Measurements from ENCODE around the gene OLFML2B. TPM values are rescaled to one million over a fixed set of nuclear protein-coding genes. Genes with fewer than 3 reads are reported as not detected.

The OLFML2B gene
- total RNA-seq, 1 donor from 2014 or later = 1.8 TPM

DNA sequence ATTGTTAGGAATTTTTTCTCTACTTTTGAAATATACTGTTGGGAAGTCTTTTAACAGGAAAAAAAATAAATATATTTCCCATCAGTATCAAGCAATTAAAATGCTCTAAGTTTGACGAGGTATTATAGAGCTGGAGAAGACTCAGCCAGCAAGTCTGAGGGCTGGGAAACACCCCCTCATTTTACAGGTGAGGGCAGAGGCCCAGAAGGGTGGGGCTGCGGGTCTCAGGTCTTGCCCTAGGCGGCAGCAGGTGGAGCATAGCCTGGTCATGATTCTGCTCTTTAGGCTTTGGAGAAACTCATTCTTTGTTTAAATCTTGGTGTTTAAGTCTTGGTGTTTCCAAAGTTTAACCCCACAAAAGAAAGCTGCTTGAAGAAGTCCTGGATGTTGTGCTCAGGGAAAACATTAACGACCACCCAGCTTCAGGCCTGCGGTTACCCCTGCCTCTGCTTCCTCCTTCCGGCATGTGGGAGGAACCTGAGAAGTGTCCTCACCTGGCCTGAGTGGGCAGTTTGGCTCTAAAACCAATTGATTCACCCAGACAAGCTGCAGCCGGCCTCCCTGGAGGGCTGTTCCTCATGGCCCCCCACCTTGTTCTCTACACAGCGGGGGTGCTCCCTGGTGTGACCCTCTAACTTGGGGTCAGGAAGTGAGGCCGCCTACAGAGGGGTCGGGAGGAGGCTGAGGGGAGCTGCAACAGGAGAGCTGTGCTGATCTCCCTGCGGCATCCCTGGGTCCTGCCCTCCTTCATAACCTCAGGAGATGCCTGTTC, 41.7 kb downstream of the OLFML2B start:
- Mint-ChIP-seq H3K27me3 (no peaks in the 10 kb centered on the region), H3K36me3 (ENCODE audit: insufficient read depth) (no peaks in the 10 kb centered on the region), H3K4me3 (ENCODE audit: low read depth) (no peak overlapping the region), H3K4me1 (ENCODE audit: low read depth) (no peaks in the 10 kb centered on the region), H3K27ac (no peak overlapping the region), H3K9me3 (ENCODE audit: low read depth) (no peaks in the 10 kb centered on the region)
- no peak for DNase-seq (ENCODE audit: low spot score, unreplicated experiment)
- TF ChIP-seq CTCF (IDR thresholded peaks at IDR 0.05; ENCODE audit: unreplicated experiment) = no peak

DNA sequence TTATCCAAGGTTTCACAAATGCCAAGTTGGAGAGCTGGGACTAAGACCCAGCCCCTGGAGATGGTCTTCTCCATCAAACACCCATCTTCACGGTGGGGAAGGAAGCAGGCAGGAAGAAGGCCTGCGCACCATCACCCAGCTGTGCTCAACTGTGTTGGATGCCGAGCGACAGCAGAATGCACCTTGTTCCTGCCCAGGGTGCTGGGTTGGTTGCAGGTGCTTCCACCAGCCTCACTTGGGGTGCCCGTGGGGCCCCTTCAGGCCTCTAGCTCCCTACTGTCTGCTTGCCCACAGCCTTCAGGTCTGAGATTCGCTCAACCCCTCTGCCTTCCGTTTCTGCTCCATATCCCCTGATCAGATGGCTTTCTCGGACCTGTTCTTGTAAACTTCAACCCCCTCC, 42.5 kb downstream of the OLFML2B start:
- H3K27me3 Mint-ChIP-seq = no peaks in the 10 kb centered on the region
- H3K4me1 Mint-ChIP-seq (ENCODE audit: low read depth) = no peaks in the 10 kb centered on the region
- no peak overlapping the region for H3K4me3 Mint-ChIP-seq (ENCODE audit: low read depth)
- DNase-seq (ENCODE audit: low spot score, unreplicated experiment) = no peak
- no peaks in the 10 kb centered on the region for H3K9me3 Mint-ChIP-seq (ENCODE audit: low read depth)
- no peak overlapping the region for H3K27ac Mint-ChIP-seq
- H3K36me3 Mint-ChIP-seq (ENCODE audit: insufficient read depth) = no peaks in the 10 kb centered on the region
- no peak for TF ChIP-seq CTCF (IDR thresholded peaks at IDR 0.05; ENCODE audit: unreplicated experiment)

DNA sequence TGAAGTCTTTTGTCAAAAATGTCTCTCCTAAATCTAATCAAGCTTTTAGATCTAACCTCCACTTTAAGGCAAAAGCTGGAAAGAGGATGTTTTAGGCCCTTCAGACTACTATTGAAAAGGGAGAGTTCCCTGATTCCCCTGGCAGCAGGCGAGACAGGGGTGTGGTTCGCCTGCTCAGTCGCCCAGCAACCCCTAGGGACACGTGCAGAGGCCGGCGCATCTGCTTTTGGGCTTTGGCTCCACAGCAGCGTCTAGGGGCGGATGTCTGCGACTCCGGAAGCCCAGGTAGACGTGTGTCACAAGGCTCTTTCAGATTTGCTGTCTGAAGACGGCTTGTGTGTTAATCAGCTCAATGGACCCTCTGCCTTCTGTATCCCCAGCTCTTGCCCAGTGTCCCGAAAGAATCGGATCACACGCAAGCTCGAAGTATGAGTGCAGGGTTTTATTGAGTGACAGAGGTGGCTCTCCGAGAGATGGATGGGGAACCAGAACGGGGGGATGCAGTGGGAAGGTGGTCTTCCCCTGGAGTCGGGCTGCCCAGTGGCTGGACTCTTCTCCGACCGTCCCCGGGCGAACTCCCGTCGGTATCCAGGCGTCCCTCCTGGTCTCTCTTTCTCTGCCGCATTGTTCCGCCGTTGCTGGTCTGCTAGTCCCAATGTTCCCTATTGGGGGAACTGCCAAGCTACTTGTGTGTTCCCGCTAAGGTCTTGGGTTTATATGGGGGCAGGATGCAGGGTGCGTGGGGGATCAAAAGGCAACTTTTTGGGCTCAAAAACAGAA, 45.5 kb downstream of the OLFML2B start:
- Mint-ChIP-seq H3K27ac (no peak overlapping the region), H3K4me3 (ENCODE audit: low read depth) (no peak overlapping the region), H3K27me3 (no peaks in the 10 kb centered on the region), H3K9me3 (ENCODE audit: low read depth) (no peaks in the 10 kb centered on the region), H3K4me1 (ENCODE audit: low read depth) (no peaks in the 10 kb centered on the region), H3K36me3 (ENCODE audit: insufficient read depth) (no peaks in the 10 kb centered on the region)
- DNase-seq (ENCODE audit: low spot score, unreplicated experiment) = no peak
- no peak for TF ChIP-seq CTCF (IDR thresholded peaks at IDR 0.05; ENCODE audit: unreplicated experiment)

- Mint-ChIP-seq H3K9me3 (ENCODE audit: low read depth) (no peaks in the 10 kb centered on the region), H3K27me3 (peaks cover 3% of the 10 kb centered on the region), H3K36me3 (ENCODE audit: insufficient read depth) (no peaks in the 10 kb centered on the region), H3K4me1 (ENCODE audit: low read depth) (peaks cover 1% of the 10 kb centered on the region), H3K4me3 (ENCODE audit: low read depth) (no peak overlapping the region), H3K27ac (no peak overlapping the region)
- TF ChIP-seq CTCF (IDR thresholded peaks at IDR 0.05; ENCODE audit: unreplicated experiment) = no peak
- DNase-seq (ENCODE audit: low spot score, unreplicated experiment) = no peak
Observed at GRCh38 chr1:161973924-161974845, 49.5 kb downstream of the OLFML2B start.

- peaks cover 1% of the 10 kb centered on the region for H3K4me1 Mint-ChIP-seq (ENCODE audit: low read depth)
- no peak overlapping the region for H3K27ac Mint-ChIP-seq
- no peak for TF ChIP-seq CTCF (IDR thresholded peaks at IDR 0.05; ENCODE audit: unreplicated experiment)
- DNase-seq (ENCODE audit: low spot score, unreplicated experiment) = no peak
- H3K27me3 Mint-ChIP-seq = peaks cover 3% of the 10 kb centered on the region
- no peaks in the 10 kb centered on the region for H3K36me3 Mint-ChIP-seq (ENCODE audit: insufficient read depth)
- H3K9me3 Mint-ChIP-seq (ENCODE audit: low read depth) = no peaks in the 10 kb centered on the region
- H3K4me3 Mint-ChIP-seq (ENCODE audit: low read depth) = no peak overlapping the region
Observed at GRCh38 chr1:161972828-161973227, 50.8 kb downstream of the OLFML2B start.
